LHCN-M2 (cell line): ENCODE data around the gene BRSK2. TPM values are rescaled to one million over a fixed set of nuclear protein-coding genes. Genes with fewer than 3 reads are reported as not detected.
"Not testable (repeated sequence)": the region's sequence is repeated elsewhere in the genome, so short reads cannot be mapped to it uniquely, and the experiment has no call there.

Source experiments
- DNase-seq: peaks from one replicate; pipeline ENCODE4 v3.0.0-alpha.2; 2012; ENCODE audit warnings: low read depth
- total RNA-seq: library from RNA; depleted of rRNA; stranded (reverse); fragments of >200 nt; gene quantifications from 2 replicates; pipeline ENCODE4 v1.2.3, GENCODE V29; 2014

BRSK2 gene
- total RNA-seq, 1 experiment from 2014 or later, result 0.34 TPM

DNA sequence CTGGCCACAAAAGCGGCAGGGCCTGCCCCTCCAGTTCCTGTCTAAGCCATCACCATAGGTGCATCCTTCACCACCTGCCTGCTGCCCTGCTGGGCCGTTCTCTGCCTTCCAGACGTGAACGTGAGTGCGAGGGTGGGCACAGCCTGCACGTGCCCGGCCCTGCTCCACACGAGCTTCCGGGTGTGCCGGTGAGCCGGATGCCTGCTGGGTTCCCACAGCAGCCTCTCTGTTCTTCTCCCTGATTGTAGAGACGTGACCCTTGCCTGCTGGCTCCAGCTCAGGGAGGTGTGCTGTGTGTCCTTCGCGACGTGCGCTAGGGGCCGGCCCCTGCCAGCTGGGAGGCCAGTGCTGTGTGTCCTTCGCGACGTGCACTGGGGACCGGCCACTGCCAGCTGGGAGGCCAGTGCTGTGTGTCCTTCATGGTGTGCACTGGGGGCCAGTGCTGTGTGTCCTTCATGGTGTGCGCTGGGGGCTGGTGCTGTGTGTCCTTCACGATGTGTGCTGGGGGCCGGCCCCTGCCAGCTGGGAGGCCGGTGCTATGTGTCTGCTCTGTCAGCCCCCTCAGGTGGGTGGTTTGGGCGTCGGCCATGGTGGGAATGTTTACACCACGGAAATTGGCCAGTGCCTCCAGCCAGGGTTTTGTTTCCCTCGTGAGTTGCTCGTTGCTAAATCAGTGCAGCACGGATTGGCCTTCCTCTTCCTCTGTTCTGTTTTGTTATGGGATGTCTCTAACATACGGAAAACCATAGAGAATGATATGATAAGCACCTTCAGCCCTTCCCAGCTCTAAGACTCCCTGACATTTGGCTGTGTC, 35.4 kb upstream of the BRSK2 start:
- no peak for DNase-seq

DNA sequence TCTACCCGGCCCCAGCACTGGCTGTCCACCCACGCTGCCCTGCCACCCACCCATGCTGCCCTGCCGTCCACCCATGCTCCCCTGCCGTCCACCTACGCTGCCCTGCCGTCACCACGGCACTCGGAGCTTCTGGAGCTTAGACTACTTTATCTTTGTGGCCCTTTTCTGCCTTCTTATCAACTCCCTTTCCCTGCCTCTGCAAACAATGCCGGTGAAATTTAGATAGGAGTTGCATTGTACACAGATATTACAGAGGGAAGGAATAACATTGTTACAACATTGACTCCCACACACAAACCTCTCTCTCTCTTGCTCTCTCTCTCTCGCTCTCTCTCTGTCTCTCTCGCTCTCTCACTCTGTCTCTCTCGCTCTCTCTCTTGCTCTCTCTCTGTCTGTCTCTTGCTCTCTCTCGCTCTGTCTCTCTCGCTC, 33.7 kb upstream of the BRSK2 start:
- no peak for DNase-seq

DNA sequence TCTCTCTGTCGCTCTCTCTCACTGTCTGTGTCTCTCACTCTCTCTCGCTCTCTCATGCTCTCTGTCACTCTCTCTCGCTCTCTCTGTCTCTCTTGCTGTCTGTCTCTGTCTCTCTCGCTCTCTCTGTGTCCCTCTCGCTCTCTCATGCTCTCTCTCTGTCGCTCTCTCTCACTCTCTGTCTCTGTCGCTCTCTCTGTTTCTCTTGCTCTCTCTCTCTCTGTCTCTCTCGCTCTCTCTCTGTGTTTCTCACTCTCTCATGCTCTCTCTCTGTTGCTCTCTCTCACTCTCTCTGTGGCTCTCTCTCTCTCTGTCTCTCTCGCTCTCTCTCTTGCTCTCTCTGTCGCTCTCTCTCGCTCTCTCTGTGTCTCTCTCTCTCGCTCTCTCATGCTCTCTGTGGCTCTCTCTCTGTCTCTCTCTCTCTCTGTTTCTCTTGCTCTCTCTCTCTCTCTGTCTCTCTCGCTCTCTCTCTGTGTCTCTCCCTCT, 33.2 kb upstream of the BRSK2 start:
- no peak for DNase-seq

DNA sequence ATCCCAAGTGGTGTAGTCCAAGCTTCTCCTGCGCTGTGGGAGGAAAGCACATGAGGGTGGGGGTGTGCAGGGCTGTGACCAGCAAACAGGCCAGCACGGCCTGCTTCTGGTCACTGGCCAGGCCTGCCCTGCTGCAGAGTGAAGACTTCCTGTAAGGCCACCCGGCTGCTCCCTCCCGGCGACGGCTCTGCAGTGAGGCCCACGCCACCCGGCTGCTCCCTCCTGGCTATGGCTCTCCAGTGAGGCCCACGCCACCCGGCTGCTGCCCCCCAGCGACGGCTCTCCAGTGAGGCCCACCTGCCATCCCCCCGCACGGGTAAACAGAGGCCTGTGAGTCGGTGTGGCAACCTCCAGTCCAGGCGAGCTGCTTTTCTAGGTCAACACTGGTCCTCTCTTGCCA, 31.4 kb upstream of the BRSK2 start:
- DNase-seq, result no peak

DNA sequence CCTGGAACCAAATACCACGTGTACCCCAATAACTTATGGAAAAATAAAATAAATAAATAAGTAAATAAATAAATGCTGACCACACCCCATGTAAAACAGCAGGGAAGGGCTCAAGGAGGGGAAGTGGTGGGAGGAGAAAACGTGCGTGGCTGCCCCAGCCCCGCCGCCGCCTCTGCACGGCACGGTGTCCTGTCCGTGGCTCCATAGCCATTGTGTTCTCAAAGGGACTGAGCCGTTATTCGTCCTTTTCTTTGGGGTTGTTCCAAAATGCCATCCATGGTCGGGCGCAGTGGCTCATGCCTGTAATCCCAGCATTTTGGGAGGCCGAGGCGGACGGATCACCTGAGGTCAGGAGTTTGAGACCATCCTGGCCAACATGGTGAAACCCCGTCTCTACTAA, 30.8 kb upstream of the BRSK2 start:
- DNase-seq, result not testable (repeated sequence)

DNA sequence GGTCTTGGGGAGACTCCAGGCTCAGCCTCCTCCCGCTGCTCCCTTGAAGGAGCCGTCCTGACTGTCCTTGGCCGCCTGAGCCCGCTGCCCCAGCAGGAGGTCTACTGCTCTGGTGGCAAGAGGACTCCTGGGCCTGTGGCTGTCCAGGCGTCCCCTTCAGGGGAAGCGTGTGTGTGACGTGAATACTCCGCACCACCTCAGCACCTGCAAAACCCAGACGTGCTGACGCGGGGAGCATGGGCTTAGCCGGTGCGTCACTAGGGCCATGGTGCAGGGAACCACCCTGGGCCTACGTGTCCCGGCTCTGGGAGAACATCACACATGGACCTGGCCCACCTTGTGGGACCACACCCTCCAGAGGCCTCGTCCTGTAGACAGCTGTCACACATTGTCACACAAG, 30.2 kb upstream of the BRSK2 start:
- DNase-seq, result no peak

DNA sequence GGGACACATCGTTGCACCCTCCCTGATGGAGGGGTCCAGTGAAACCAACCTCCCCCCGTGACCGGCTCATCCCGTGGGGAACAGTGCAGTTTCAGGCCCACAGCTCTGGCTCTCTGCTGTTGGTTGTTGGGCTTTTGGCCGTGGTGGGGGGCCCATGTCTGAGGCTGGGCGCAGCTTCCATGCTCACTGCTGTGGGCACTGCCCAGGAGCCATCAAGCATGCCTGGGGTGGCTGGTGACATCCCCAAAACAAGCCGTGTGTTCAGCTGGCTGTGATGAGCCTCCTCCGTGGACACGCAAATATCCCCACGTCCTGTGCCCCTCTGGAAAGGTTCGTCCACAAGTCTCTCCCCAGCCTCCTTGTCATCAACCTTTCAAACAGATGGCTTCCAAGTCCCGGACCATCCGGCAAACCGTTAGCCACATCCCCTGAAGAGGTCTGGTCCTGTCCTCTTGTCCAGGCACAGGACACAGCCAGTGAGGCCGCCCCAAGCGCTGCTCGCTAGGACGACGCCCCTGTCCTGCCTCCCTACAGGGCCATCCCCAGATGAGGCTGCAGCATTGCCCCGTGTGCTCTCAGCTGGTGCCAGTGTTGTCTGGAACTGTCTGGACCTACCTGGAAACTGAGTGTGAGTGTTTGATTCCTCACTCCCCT, 29.4 kb upstream of the BRSK2 start:
- no peak for DNase-seq

DNA sequence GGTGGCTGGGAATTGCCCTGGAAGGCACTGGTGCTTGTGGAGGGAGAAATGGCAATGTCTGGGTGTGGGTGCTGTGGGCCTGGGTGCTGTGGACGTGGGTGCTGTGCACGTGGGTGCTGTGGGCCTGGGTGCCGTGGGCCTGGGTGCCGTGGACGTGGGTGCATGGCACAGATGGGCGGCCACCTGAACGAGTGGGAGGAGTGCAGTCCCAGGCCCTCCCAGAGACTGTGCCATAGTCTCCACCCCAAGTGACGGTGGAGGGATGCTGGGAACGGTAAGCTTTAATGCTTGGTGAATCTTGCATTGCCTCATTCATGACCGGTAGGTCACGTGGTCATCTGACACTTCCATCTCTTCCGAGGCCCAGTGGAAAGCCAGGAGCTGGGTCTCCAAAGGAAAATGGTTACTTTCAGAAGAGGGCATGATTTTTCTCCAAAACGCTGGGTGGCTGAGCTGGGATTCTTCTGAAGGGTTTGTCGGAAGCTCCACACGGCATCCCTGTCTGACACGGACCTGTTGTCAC, 28.8 kb upstream of the BRSK2 start:
- no peak for DNase-seq

DNA sequence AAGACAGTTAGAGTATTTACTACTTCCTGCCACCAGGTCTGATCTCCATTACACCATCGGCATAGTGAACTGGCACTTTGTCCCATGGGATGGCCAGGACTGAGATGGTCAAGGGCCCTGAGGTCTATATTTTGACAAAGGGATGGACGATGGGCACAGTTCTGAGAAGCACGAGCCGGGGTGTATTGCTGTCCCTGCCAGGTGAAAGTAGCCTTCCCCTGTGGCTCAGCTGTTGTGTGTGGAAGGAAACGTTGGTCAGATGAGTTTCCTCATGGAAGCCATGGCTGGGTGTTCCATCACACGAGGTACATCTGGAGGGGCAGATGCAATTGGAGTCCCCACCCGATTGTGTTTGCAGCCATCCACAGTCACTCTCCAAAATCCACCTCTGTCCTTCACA, 27.9 kb upstream of the BRSK2 start:
- no peak for DNase-seq

DNA sequence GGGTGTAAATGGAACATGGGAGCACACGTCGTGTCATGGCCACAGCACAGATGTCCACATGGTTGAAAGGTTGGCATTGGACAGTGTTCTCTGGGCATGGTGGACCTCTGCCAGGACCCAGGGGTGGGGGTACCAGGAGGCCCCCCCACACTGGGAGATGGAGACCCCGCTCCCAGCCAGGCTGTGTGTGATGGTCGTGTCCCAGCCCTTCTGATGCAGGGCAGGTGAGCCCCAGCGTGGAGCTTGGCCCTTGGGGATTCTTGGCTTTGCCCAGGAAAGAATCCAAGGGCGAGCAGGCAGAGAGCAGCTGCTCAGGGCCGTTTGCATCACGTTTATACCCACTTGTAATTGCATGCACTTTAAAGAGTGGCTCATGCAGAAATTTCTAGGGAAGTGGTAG, 22.0 kb upstream of the BRSK2 start:
- DNase-seq, result no peak

DNA sequence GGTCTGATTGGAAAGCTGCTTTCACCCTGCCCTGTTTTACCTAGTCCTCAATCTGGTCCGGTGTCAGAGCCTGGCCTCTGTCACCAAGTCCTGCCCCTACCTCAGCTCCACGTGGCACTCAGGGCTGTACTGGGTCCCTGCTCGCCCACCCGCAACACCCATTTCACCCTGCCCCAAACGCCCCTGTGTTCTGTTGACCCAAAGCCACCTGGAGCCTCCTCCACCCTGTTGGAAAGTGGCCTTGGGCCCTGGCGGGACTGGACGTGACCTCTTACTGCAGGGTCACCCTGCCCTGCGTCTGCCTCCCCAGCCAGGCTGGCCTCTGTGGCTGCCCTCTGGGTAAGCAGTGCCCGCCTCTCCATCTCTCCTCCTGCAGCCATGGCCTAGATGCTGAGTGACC, 21.5 kb upstream of the BRSK2 start:
- DNase-seq, result no peak

DNA sequence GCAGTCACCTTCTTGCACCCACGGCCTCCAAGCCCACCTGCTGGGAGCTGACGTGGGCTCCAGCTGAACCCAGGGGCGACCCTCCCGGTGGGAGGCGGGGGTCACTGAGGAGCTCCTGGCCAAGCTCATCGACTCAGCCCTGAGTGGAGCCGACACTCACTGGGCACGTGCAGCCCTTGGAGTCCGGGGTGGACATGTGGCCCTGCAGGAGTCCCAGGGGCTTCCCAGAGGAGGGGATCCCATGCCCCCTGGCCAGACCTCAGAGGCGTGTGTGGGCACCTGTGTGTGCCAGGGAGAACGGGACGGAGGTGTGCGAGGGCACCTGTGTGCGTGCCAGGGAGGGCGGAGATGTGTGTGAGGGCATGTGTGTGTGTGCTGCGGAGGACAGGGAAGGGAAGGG, 20.8 kb upstream of the BRSK2 start:
- no peak for DNase-seq

DNA sequence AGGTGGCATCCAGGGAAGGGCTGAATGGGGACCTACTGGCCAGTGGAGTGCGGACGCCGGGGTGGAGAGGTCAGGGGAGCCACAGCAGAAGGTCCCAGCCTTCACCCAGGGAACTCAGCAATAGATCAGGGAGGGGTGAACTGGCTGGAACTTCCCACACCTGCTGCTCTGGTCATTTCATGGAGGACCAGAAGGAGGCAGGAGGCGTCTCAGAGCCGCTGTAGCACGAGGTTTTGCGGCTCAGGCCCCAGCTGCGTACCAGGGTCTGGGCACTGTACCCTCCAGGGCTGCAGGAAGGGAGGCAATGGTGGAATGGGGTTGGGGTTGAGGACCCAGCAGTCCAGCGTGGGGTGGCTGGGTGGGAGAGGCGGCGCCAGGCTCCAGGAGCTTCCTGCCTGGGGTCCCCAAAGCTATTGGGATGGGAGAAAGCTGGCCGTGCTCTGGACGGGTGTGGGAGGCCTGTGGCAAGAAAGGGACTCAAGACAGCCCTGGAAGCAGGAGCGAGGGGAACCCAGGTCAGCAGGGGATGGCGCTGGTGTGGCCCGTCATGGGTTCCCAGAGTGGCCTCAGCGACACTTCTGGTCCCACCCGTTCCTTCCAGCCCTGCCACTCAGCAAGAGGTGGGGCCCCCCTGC, 20.2 kb upstream of the BRSK2 start:
- no peak for DNase-seq

DNA sequence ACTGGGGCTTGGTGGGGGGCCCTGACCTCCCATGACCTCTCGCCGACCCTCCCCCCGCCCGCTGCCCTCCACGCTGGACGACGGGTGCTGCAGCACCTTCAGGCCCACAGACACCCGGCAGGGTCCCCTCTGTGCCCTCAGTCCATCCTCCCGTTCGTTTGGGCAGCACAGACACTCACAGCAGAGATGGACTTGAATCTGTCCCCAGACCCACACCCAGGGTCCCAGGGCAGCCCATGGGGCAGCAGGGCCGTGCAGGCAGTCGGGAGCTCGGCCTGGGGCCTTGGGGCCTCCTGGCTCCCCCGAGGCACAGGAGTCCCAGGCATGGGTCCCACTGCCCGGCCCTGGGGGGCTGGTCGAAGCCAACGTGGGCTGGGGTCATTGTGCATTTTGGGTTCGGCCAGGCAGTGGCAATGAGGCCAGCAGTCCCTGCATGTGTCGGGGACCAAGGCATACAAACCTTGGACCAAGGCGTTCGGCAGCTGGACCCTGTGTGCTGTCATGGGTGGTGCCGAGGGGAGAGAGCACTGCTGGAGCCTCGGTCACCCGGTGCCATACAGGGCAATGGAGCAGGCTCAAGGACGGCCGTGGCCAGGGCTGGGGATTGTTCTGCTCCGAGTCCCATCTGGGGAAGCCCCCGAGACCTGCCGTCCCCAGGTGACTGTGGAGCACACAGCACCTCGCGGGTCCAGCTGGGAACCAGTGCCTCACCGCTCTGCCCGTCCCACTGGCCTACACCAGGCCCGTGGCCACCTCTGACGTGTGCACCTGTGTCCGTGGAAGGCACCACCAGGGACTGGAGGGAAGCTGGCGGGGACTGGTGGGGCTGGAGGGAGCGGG, 19.3 kb upstream of the BRSK2 start:
- DNase-seq, result no peak

DNA sequence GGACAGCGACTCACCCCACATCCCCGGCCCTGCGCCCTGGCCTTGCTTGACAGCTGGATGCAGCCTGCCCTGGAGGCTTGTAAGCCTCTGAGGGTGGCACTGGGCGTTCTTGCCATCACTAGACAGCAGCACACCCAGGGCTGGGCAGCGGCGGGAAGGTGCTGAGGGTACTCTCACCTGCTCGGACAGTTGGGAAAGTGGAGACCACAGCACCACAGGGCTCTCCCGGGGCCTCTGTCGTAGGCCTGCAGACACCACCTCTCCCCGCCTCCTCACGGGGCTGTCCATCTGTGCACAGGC, 18.8 kb upstream of the BRSK2 start:
- no peak for DNase-seq

DNA sequence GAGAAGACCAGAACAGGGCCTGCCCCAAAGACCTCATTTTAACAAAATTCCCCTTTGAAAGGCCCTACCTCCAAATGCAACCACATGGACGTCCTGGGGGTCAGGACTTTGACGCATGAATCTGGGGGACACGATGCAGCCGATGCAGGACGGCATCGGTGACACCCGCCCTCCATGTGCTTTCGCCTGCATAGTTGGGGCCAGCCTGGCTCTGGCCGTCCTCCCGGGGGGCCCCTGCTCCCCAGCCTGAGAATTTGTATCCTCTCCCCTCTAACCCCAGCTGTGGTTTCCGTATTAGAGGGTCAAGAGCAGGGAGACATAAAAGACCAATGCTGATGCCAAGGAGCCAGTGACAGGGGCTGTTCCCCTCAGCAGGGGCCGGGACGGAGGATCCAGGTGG, 18.4 kb upstream of the BRSK2 start:
- no peak for DNase-seq

DNA sequence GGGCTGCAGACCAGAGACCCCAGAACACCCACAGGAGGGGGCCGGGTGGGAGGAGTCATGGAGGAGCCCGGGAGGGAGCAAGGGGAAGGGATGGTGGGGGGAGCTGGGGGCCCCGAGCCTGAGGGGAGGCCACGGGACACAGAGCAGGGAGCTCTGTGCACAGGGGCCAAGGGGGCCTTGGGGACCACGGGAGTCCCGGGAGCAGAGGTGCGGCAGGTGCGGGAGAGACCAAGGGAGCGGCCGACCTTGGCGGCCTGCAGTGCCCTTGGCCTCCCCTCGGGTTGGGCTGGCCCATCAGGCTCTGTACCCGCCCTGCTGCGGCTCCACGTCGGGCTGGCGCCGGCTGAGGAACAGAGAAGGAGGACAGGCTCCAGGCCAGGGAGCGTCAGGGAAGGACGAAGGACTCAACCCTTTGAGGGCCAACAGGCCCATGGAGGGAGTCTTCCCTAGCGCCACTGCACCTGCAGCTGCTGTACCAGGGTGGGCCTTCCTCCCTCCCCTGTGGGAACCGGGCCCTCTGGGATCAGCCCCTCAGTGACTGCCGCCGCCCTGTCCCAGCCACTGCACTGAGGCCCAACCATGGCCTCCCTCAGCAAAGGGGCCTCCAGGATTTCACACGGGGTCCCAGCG, 17.8 kb upstream of the BRSK2 start:
- DNase-seq, result no peak

DNA sequence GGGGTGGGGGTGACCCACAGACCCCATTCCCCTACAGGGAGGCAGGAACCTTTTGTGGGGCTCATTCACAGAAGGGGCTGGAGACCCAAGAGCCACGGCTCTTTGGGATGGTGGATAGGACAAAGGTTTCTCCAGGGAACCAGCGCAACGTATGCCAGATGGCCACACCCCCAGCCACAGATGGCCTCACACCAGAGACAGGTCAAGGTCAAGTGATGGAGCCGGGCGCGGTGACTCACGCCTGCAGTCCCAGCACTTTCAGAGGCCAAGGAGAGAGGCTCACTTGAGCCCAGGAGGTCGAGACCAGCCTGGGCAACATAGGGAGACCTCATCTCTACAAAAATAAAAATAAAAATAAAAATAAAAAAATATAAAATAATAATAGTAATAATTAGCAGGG, 17.1 kb upstream of the BRSK2 start:
- no peak for DNase-seq

DNA sequence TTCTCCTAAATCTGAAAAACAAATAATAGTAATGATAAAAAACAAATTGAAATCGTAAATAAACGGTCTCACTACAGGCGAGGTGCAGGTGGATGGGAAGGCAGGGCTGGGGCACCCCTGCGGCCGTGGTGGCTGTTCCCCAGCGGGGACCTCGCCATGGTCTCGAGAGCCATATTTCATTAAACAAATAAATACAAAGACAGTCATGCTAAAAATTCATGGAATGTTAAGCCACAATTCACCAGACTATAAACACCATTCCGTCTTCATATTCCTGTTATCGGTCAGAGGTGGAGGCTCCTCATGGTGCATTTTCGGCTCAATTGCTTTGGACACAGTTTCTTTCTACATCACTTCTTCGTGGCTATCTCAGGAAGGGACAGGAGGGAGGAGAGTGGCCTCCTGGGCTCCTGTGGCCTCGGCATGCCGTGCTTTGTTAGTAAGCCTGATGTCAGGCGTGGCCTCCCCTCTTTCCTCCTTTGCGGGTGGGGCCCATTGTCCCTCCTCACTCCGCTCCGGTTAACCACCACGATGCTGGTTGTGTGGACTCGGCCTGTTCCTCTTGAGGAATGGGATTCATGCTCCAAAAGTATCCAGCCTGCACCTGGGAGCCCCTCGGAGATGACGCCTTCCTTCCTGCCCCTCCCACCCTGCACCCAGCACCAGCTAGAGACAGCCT, 16.1 kb upstream of the BRSK2 start:
- DNase-seq, result no peak

DNA sequence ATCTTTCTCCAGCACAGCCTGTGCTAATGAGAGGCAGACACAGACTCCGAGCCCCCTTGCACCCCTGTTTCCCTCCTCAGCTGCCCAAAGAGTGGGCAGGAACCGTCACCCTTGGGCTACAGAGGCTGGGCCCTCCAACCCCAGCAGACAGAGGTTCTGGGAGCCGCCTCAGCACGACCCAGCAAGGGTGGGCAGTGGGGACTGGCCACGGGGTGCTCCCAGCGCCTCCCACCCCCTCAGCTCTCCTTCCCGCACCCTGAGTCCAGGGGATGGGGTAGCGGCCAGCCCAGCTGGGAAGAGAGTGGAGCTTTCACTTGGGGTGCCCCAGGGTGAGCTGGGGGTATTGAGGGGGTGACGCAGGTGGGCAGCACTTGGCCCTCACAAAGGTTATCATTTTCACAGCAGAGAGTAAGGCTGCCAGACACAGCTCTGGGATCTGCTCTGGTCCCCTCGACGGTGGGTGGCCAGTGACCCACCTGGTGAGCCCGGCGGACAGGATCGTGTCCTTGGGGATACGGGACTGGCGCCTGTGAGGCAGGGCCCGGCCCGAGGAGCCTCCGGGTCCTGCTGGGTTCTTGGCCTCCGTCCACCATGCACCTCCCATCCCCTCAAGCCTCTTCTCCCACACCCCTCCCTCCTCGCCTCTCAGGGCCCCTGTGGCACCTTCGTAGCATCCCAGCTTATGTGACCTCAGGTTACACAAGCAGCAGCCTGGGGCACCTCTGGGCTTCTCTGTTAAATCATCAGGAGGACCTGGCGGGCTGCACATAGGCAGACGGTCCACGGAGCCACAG, 14.4 kb upstream of the BRSK2 start:
- DNase-seq, result no peak
